Measurements from ENCODE around the gene RGS6. TPM values are rescaled to one million over a fixed set of nuclear protein-coding genes. Genes with fewer than 3 reads are reported as not detected.

RGS6 gene
- total RNA-seq, 6 donors from 2014 or later, result 0.83 to 12.9 (median 2.2) TPM; not detected in 1

DNA sequence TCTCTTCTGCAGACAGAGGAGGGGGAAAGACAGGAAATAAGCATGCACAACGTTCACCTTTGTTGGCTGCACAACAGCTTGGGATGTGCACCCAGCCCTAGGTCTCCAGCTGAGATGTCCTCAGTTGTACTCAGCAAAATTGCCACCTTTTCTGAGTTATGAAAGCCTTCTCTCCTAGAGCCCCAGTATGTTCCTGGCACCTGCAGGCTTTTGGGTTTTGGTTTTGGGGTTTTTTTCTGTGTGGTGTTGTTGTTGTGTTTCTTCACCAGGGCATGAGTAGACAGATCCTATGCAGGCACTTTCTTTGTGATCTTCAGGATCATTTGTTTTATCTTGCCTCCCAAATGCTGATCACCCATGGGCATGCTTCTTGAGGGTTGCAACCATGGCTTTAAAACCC is 498.2 kb downstream of the RGS6 start:
- 27 to 32% methylated on average over 1 of the region's 1 CpG for WGBS, 2 donors
- peaks cover 0 to 5% (median 0%) of the 10 kb centered on the region in 4 donors for H3K9me3 ChIP-seq
- TF ChIP-seq POLR2A (IDR thresholded peaks at IDR 0.05) (no peak), POLR2AphosphoS5 (IDR thresholded peaks at IDR 0.05) (no peak), EP300 (IDR thresholded peaks at IDR 0.05) (no peak)
- TF ChIP-seq, protein P1, sequence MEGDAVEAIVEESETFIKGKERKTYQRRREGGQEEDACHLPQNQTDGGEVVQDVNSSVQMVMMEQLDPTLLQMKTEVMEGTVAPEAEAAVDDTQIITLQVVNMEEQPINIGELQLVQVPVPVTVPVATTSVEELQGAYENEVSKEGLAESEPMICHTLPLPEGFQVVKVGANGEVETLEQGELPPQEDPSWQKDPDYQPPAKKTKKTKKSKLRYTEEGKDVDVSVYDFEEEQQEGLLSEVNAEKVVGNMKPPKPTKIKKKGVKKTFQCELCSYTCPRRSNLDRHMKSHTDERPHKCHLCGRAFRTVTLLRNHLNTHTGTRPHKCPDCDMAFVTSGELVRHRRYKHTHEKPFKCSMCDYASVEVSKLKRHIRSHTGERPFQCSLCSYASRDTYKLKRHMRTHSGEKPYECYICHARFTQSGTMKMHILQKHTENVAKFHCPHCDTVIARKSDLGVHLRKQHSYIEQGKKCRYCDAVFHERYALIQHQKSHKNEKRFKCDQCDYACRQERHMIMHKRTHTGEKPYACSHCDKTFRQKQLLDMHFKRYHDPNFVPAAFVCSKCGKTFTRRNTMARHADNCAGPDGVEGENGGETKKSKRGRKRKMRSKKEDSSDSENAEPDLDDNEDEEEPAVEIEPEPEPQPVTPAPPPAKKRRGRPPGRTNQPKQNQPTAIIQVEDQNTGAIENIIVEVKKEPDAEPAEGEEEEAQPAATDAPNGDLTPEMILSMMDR (IDR thresholded peaks at IDR 0.05), result no peak
- ATAC-seq (ENCODE audit: low FRiP score in 2 of 2) (no peak), DNase-seq (no peak)
- H3K27me3 ChIP-seq, result no peaks in the 10 kb centered on the region
- H3K4me3 ChIP-seq, result no peak overlapping the region
- H3K4me1 ChIP-seq, result no peaks in the 10 kb centered on the region
- H3K27ac ChIP-seq, result no peak overlapping the region
- H3K36me3 ChIP-seq, result no peaks in the 10 kb centered on the region

DNA sequence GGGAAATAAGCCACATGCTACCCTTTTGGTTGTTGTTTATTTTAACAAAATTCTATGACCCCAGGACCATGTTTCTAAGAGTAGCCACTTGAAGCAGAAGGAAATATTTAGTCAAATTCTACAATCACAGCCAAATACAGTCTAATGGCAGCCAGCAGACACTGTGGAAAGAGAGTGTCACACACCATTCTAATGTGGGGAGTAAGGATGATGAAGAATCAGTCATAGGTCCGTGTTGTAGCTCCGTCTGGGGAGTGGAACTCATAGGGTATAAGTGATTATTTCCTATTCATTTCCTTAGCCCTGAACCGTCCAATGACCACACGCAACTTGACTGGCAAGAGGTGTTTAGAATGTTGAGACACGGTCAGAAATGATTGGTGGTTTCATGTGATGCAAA is 500.5 kb downstream of the RGS6 start:
- H3K36me3 ChIP-seq, result no peaks in the 10 kb centered on the region
- ATAC-seq (ENCODE audit: low FRiP score in 2 of 2), result no peak
- H3K4me1 ChIP-seq, result no peaks in the 10 kb centered on the region
- no peak for DNase-seq
- H3K27me3 ChIP-seq, result no peaks in the 10 kb centered on the region
- H3K9me3 ChIP-seq, result peaks cover 0 to 3% (median 0%) of the 10 kb centered on the region in 4 donors
- no peak overlapping the region for H3K4me3 ChIP-seq
- TF ChIP-seq EP300 (IDR thresholded peaks at IDR 0.05) (no peak), POLR2AphosphoS5 (IDR thresholded peaks at IDR 0.05) (no peak), POLR2A (IDR thresholded peaks at IDR 0.05) (no peak)
- TF ChIP-seq, protein P1 (IDR thresholded peaks at IDR 0.05), result no peak
- no peak overlapping the region for H3K27ac ChIP-seq
- 69 to 86% methylated on average over 5 of the region's 5 CpGs for WGBS, 2 donors

DNA sequence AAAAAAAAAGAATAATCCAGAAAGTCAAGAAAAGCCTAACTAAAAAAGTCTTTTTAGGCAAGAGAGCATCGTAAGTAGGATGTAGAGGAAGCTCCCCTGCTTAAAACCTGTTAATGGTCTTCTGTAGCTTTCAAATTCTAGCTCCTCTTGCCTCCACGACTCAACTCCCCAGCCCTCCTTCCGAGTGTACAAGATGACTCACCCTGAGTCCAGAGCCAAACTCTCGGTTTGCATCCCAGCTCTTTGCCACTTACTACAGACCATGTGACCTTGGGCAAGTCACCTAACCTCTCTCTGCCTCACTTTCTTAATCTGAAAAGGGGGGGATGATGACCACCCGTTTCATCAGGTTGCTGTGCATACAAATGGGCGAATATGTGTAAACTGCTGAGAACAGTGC is 501.3 kb downstream of the RGS6 start:
- DNase-seq (no peak), ATAC-seq (ENCODE audit: low FRiP score in 2 of 2) (no peak)
- Histone ChIP-seq H3K9me3 (no peaks in the 10 kb centered on the region), H3K36me3 (no peaks in the 10 kb centered on the region), H3K27me3 (no peaks in the 10 kb centered on the region), H3K27ac (no peak overlapping the region), H3K4me3 (no peak overlapping the region), H3K4me1 (no peaks in the 10 kb centered on the region)
- no peak for TF ChIP-seq EP300 (IDR thresholded peaks at IDR 0.05)
- 73 to 79% methylated on average over 6 of the region's 6 CpGs for WGBS, 2 donors

DNA sequence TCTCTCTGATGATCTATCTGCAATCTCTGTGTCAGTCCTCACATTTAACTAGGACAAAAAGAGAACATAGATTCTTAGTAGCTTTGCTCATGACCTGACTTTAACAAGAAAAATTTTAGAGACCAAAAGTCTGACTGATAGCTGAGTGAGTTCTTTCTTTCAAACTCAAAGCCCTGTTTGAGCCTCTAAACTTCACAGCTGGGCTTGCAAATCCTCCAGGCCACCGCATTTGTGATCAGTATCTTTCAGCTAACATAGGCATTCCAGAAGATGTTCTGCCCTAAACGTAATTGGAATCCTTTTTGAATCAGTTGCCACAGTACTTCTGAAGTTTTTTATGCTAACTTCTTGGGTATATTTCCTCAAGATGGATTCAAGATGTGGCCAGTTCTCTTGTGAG is 502.6 kb downstream of the RGS6 start:
- TF ChIP-seq POLR2A (IDR thresholded peaks at IDR 0.05) (no peak), EP300 (IDR thresholded peaks at IDR 0.05) (no peak), POLR2AphosphoS5 (IDR thresholded peaks at IDR 0.05) (no peak)
- TF ChIP-seq, protein P1 (IDR thresholded peaks at IDR 0.05), result no peak
- DNase-seq, result no peak
- no peaks in the 10 kb centered on the region for H3K4me1 ChIP-seq
- H3K4me3 ChIP-seq, result no peak overlapping the region
- no peaks in the 10 kb centered on the region for H3K9me3 ChIP-seq
- WGBS, 2 donors, result 69 to 79% methylated on average over 2 of the region's 2 CpGs
- no peaks in the 10 kb centered on the region for H3K36me3 ChIP-seq
- ATAC-seq (ENCODE audit: low FRiP score in 2 of 2), result no peak
- H3K27ac ChIP-seq, result no peak overlapping the region
- H3K27me3 ChIP-seq, result no peaks in the 10 kb centered on the region

DNA sequence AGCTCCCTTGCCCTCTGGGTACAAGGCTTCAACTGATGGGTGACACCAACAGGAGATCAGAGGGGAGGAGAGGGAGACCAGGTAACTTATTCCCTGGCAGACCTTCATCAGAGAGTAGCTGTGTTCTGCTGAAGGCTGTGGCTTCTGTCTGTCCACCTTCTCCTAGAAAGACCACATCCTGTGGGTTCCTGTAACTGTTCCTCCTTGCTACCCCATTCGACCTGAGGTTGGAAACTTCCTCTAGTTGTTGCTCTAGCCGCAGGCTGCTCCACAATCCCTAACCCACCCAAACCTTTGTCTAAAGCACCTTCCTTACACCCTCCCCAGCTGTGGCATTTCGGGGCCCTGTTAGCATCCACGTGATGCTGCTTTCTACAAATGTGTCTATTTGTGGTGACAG is 507.5 kb downstream of the RGS6 start:
- H3K4me3 ChIP-seq, result no peak overlapping the region
- no peaks in the 10 kb centered on the region for H3K27me3 ChIP-seq
- DNase-seq (no peak), ATAC-seq (ENCODE audit: low FRiP score in 2 of 2) (no peak)
- H3K36me3 ChIP-seq, result no peaks in the 10 kb centered on the region
- TF ChIP-seq EP300 (IDR thresholded peaks at IDR 0.05) (no peak), POLR2AphosphoS5 (IDR thresholded peaks at IDR 0.05) (no peak), POLR2A (IDR thresholded peaks at IDR 0.05) (no peak)
- TF ChIP-seq, protein P1 (IDR thresholded peaks at IDR 0.05), result no peak
- 44 to 46% methylated on average over 4 of the region's 4 CpGs for WGBS, 2 donors
- no peaks in the 10 kb centered on the region for H3K9me3 ChIP-seq
- no peak overlapping the region for H3K27ac ChIP-seq
- no peaks in the 10 kb centered on the region for H3K4me1 ChIP-seq
